ENCODE results near the gene NR2F6. TPM values are rescaled to one million over a fixed set of nuclear protein-coding genes. Genes with fewer than 3 reads are reported as not detected.

Gene NR2F6
- polyA plus RNA-seq, 2 of the 4 experiments (the other 2 are of a cell fraction), result 31.9 to 42.1 TPM

GRCh38 chr19:17286263-17286662 lies 40.5 kb upstream of the NR2F6 start:
- no peak for FAIRE-seq
- Histone ChIP-seq H3K9me3 (no peaks in the 10 kb centered on the region), H3K4me3 (no peak overlapping the region), H3K27ac (no peak overlapping the region), H3K4me1 (no peaks in the 10 kb centered on the region), H3K4me2 (no peak overlapping the region)
- 90% methylated on average over 3 of the region's 11 CpGs for WGBS (ENCODE audit: missing lambda C conversion rate)
- no peak for DNase-seq (ENCODE audit: low read depth in 1 of 2, low spot score in 1 of 2)
- POLR2A ChIA-PET, result no interaction called here
- CTCF ChIA-PET, result interaction anchor here (1.0 to 1.1 kb wide), 3 partner anchors 25 to 81 kb away, joined by 3 to 4 read pairs (median 3); no protein-coding TSS in a partner anchor
- ATAC-seq, result no peak
- TF ChIP-seq ZC3H11A (IDR thresholded peaks at IDR 0.05) (no peak), GATA3 (IDR thresholded peaks at IDR 0.05; ENCODE audit: borderline replicate concordance) (no peak), REST (IDR thresholded peaks at IDR 0.05) (no peak), CHD4 (IDR thresholded peaks at IDR 0.05; ENCODE audit: borderline replicate concordance) (no peak), ZSCAN20 (CRISPR knock-in tag; IDR thresholded peaks at IDR 0.05) (no peak), HOXB5 (CRISPR knock-in tag; IDR thresholded peaks at IDR 0.05) (no peak), EHF (CRISPR knock-in tag; IDR thresholded peaks at IDR 0.05) (no peak), HES2 (IDR thresholded peaks at IDR 0.05) (no peak), ZNF302 (CRISPR knock-in tag; IDR thresholded peaks at IDR 0.05) (no peak), CTCF (IDR thresholded peaks at IDR 0.05) (no peak), TFCP2L1 (CRISPR knock-in tag; IDR thresholded peaks at IDR 0.05) (no peak), MYC (IDR thresholded peaks at IDR 0.05; ENCODE audit: borderline replicate concordance, low read length) (no peak)

- DNase-seq (ENCODE audit: low read depth in 1 of 2, low spot score in 1 of 2) (no peak), ATAC-seq (no peak), FAIRE-seq (no peak)
- Histone ChIP-seq H3K4me3 (no peak overlapping the region), H3K4me2 (no peak overlapping the region), H3K4me1 (no peaks in the 10 kb centered on the region), H3K27ac (no peak overlapping the region), H3K9me3 (no peaks in the 10 kb centered on the region)
- TF ChIP-seq PBX3 (IDR thresholded peaks at IDR 0.05), result no peak
- TF ChIP-seq SMC3 (IDR thresholded peaks at IDR 0.05), result no peak
- no peak for TF ChIP-seq NPAS2 (CRISPR knock-in tag; IDR thresholded peaks at IDR 0.05; ENCODE audit: borderline replicate concordance)
- no peak for TF ChIP-seq JUN (IDR thresholded peaks at IDR 0.05)
- no peak for TF ChIP-seq REST (IDR thresholded peaks at IDR 0.05)
- TF ChIP-seq KDM1A (IDR thresholded peaks at IDR 0.05; ENCODE audit: low read depth), result no peak
- no peak for TF ChIP-seq CHD2 (IDR thresholded peaks at IDR 0.05; ENCODE audit: low read length, partially characterized antibody)
- TF ChIP-seq KDM5A (IDR thresholded peaks at IDR 0.05), result no peak
- TF ChIP-seq MAZ (IDR thresholded peaks at IDR 0.05; ENCODE audit: borderline replicate concordance, low read depth, low read length), result no peak
- TF ChIP-seq HOXB5 (CRISPR knock-in tag; IDR thresholded peaks at IDR 0.05), result no peak
- CTCF ChIA-PET, result interaction anchor here (0.7 to 5.1 kb wide), 5 partner anchors 9 to 80 kb away, joined by 3 to 77 read pairs (median 3); partner anchors contain the start of gene USHBP1
- POLR2A ChIA-PET, result no interaction called here
- WGBS (ENCODE audit: missing lambda C conversion rate), result 79% methylated on average over 17 of the region's 18 CpGs
Observed at GRCh38 chr19:17285415-17286135, 39.9 kb upstream of the NR2F6 start.

Data from A549 (cell line).